Thoracic aorta (tissue), 2 donors: ENCODE data around the gene ASCC2. TPM values are rescaled to one million over a fixed set of nuclear protein-coding genes. Genes with fewer than 3 reads are reported as not detected.

Experiments used
- ATAC-seq: fragments of 150-250 bp; one replicate; pipeline ENCODE4 v1.8.0; 2017; ENCODE audit warnings: low read depth; ENCODE audit not compliant: insufficient number of reproducible peaks, low FRiP score
- DNase-seq: peaks from one replicate; pipeline ENCODE4 v3.0.0-alpha.2; 2020; ENCODE audit warnings: low spot score
- H3K27ac ChIP-seq, 2 donors: fragments of 200-600 bp; sonication (generic); 1 replicate in 1 of 2; 2 replicates in 1 of 2; pipeline ENCODE4 v1.5.1; 2016; ENCODE audit warnings: mild to moderate bottlenecking in 2 of 2, moderate library complexity in 2 of 2
- H3K27me3 ChIP-seq: fragments of 200-600 bp; sonication (generic); replicated peaks from 2 replicates; pipeline ENCODE4 v1.6.0; 2016; ENCODE audit warnings: mild to moderate bottlenecking; ENCODE audit not compliant: insufficient read depth
- H3K36me3 ChIP-seq: fragments of 200-600 bp; sonication (generic); one replicate; pipeline ENCODE4 v1.5.1; 2016
- H3K4me1 ChIP-seq, 2 donors: fragments of 200-600 bp; sonication (generic); 1 replicate in 1 of 2; 2 replicates in 1 of 2; pipeline versions ENCODE4 v1.5.1 to v1.6.0; 2016; ENCODE audit warnings: low read depth in 2 of 2, mild to moderate bottlenecking in 1 of 2; ENCODE audit not compliant: control insufficient read depth in 1 of 2
- H3K4me3 ChIP-seq: fragments of 200-600 bp; sonication (generic); 2 replicates; pipeline ENCODE4 v1.5.1; 2016; ENCODE audit warnings: mild to moderate bottlenecking
- H3K9me3 ChIP-seq: fragments of 200-600 bp; sonication (generic); 2 replicates; pipeline ENCODE4 v1.5.1; 2016
- total RNA-seq, 2 donors: library from RNA; depleted of rRNA; stranded (reverse); fragments of >200 nt; gene quantifications; one replicate each; pipeline versions ENCODE4 v1.1.0 to v1.2.3, GENCODE V29; 2016
- TF ChIP-seq, protein P1 (sequence below): fragments of 200-600 bp; sonication (generic); IDR thresholded peaks from one replicate; pipeline ENCODE4 v1.5.1; 2019; ENCODE audit warnings: antibody characterized with exemption

The ASCC2 gene
- total RNA-seq, 2 donors from 2014 or later, result 31.0 to 41.8 TPM

GRCh38 chr22:29795663-29796062 is 42.4 kb downstream of the ASCC2 start:
- Histone ChIP-seq H3K36me3 (peaks cover 35% of the 10 kb centered on the region), H3K9me3 (no peaks in the 10 kb centered on the region), H3K27me3 (no peaks in the 10 kb centered on the region), H3K4me3 (no peak overlapping the region), H3K4me1 (peaks cover 7 to 20% of the 10 kb centered on the region in 2 donors), H3K27ac (no peak overlapping the region)
- DNase-seq (no peak), ATAC-seq (no peak)
- TF ChIP-seq, protein P1, sequence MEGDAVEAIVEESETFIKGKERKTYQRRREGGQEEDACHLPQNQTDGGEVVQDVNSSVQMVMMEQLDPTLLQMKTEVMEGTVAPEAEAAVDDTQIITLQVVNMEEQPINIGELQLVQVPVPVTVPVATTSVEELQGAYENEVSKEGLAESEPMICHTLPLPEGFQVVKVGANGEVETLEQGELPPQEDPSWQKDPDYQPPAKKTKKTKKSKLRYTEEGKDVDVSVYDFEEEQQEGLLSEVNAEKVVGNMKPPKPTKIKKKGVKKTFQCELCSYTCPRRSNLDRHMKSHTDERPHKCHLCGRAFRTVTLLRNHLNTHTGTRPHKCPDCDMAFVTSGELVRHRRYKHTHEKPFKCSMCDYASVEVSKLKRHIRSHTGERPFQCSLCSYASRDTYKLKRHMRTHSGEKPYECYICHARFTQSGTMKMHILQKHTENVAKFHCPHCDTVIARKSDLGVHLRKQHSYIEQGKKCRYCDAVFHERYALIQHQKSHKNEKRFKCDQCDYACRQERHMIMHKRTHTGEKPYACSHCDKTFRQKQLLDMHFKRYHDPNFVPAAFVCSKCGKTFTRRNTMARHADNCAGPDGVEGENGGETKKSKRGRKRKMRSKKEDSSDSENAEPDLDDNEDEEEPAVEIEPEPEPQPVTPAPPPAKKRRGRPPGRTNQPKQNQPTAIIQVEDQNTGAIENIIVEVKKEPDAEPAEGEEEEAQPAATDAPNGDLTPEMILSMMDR, result no peak

GRCh38 chr22:29793396-29793795 is 44.7 kb downstream of the ASCC2 start:
- H3K9me3 ChIP-seq, result no peaks in the 10 kb centered on the region
- ATAC-seq (no peak), DNase-seq (no peak)
- peaks cover 0 to 4% of the 10 kb centered on the region in 2 donors for H3K4me1 ChIP-seq
- H3K27ac ChIP-seq, result no peak overlapping the region
- no peaks in the 10 kb centered on the region for H3K27me3 ChIP-seq
- peaks cover 49% of the 10 kb centered on the region for H3K36me3 ChIP-seq
- no peak overlapping the region for H3K4me3 ChIP-seq
- TF ChIP-seq, protein P1, result no peak

- ATAC-seq (no peak), DNase-seq (no peak)
- Histone ChIP-seq H3K27ac (no peak overlapping the region), H3K36me3 (peaks cover 49% of the 10 kb centered on the region), H3K27me3 (no peaks in the 10 kb centered on the region), H3K9me3 (no peaks in the 10 kb centered on the region), H3K4me1 (no peaks in the 10 kb centered on the region), H3K4me3 (no peak overlapping the region)
- TF ChIP-seq, protein P1, result no peak
Observed at GRCh38 chr22:29790061-29790460, 48.0 kb downstream of the ASCC2 start.

DNA sequence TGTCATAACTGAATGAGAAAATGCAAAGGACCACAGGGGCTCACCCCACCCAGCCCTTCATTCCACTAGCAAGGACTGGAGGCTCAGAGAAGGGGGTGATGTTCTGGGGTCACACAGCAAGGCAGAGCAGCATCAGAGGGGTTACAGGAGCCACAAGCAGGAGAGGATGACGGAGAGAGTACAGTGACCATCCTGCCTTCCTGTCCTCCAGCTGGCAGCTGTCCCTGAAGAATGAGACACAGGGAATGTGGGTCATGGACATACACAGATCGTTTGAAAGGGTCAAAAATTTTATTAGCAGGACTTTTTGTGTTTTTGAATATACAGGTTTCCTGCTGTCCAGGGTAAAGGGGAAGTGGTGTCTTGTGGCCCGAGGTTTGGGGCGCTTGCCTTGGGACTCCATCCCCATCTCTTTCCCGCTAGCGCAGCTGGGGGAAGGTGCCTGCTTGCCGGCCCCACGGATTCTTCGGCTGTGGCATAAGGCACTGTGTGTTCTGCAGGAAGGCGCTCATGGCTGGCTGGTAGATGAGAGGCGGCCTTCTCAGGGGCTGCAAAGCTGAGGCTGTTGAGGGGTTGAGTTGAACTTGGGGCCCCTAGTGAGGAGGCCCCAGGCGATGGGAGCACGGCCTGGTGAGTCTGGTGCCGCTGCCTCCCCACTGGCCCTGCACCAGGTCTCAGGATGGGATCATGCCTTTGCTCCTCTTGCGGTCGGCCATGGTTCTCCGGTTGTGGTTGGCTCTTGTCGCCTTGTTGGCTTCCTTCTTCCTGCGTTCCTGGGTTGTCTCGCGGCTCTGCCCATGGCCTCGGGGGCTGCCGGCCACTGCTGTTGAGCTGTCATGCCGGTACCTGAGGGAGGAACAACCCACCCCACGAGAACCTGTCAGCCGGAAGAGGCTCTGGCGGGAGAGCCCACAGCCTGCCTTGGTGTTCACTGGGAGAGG is 49.5 kb downstream of the ASCC2 start:
- Histone ChIP-seq H3K27ac (no peak overlapping the region), H3K4me3 (no peak overlapping the region), H3K27me3 (no peaks in the 10 kb centered on the region), H3K36me3 (peaks cover 48% of the 10 kb centered on the region), H3K9me3 (no peaks in the 10 kb centered on the region), H3K4me1 (no peaks in the 10 kb centered on the region)
- TF ChIP-seq, protein P1, result no peak
- ATAC-seq (no peak), DNase-seq (no peak)

GRCh38 chr22:29787371-29787980 is 50.6 kb downstream of the ASCC2 start:
- DNase-seq (no peak), ATAC-seq (no peak)
- Histone ChIP-seq H3K36me3 (peaks cover 38% of the 10 kb centered on the region), H3K9me3 (no peaks in the 10 kb centered on the region), H3K4me1 (peaks cover 0 to under 1% of the 10 kb centered on the region in 2 donors), H3K4me3 (no peak overlapping the region), H3K27ac (no peak overlapping the region), H3K27me3 (no peaks in the 10 kb centered on the region)
- TF ChIP-seq, protein P1, result no peak
